Measurements from ENCODE around the gene AK5. TPM values are rescaled to one million over a fixed set of nuclear protein-coding genes. Genes with fewer than 3 reads are reported as not detected.
A peak's percentile ranks its signal among the peaks of the same experiment; 100 is the strongest.

Gene AK5
- total and polyA plus RNA-seq, 4 donors = 0.06 to 3.0 (median 0.15) TPM; not detected in 1

DNA sequence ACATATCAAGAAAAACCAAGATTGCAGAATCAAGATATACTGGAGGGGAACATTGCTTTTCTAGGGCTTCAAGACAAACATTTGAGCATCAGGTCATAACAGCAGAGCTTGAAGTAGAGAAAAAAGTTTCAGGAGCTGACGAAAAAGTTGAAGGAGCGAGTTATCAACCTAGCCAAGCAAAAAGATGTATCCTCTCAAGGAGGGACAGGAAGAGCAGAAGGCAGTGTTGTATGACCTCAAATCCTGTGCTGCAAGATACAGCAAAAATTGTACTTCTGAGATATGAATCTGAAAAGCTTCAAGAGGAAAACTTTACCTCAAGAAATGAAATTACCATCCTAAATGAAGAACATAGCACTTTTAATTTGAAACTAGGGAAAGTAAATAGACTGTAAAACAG lies 153.1 kb downstream of the AK5 start:
- Histone ChIP-seq H3K9ac (ENCODE audit: insufficient read depth in 1 of 2, low read length in 2 of 2) (no peak overlapping the region), H3K4me1 (ENCODE audit: control insufficient read depth in 5 of 5, insufficient read depth in 5 of 5, low read length in 5 of 5) (peaks cover 0 to 3% (median 0%) of the 10 kb centered on the region in 5 donors), H3K27ac (ENCODE audit: low read depth in 1 of 2, low read length in 1 of 2) (no peak overlapping the region), H3K9me3 (ENCODE audit: control insufficient read depth in 4 of 4, insufficient read depth in 3 of 4, low read length in 3 of 4) (peaks cover 0 to 4% (median 0%) of the 10 kb centered on the region in 4 donors), H3K4me3 (no peak overlapping the region), H3K36me3 (ENCODE audit: control insufficient read depth in 4 of 4, insufficient read depth in 4 of 4, low read length in 4 of 4) (no peaks in the 10 kb centered on the region), H3K27me3 (ENCODE audit: control insufficient read depth in 3 of 3, insufficient read depth in 3 of 3, low read length in 2 of 3) (no peaks in the 10 kb centered on the region)
- ATAC-seq (ENCODE audit: insufficient read depth, low FRiP score) = no peak
- 72 to 84% methylated on average over 2 of the region's 2 CpGs for WGBS, 2 donors
- TF ChIP-seq, protein P1, sequence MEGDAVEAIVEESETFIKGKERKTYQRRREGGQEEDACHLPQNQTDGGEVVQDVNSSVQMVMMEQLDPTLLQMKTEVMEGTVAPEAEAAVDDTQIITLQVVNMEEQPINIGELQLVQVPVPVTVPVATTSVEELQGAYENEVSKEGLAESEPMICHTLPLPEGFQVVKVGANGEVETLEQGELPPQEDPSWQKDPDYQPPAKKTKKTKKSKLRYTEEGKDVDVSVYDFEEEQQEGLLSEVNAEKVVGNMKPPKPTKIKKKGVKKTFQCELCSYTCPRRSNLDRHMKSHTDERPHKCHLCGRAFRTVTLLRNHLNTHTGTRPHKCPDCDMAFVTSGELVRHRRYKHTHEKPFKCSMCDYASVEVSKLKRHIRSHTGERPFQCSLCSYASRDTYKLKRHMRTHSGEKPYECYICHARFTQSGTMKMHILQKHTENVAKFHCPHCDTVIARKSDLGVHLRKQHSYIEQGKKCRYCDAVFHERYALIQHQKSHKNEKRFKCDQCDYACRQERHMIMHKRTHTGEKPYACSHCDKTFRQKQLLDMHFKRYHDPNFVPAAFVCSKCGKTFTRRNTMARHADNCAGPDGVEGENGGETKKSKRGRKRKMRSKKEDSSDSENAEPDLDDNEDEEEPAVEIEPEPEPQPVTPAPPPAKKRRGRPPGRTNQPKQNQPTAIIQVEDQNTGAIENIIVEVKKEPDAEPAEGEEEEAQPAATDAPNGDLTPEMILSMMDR (IDR thresholded peaks at IDR 0.05; ENCODE audit: control extremely low read depth, extremely low read depth) = no peak
- DNase-seq = no peak

DNA sequence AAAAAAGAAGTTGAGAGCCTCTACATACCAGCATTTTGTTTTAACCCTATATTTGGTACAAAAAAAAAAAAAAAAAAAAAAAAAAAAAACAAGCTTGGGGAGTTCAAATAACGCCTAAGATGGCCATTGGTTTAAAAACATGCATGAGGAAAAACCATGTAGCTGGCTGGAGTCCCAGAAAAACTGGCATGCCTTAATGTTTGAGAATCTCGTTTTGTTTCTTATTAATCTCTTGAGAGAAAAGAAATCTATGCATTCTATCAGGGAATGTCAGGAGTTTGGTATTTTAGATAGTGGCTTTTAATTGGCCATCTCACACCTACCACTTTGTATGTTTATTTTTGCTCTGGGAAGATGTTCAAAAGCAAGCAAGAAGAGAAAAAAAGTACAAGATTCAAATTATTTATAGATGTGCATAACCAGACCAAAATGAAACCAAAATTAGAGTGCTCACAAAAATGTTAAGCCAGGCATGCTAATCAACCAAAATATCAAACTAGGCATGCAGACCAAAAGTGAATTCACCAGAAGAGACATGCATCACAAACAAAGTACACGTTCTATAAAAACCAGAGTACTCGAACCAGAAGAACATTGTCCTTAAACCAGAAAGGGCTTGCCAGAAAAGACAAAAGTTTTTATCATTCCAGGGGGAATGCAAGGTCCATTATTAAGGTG lies 156.6 kb downstream of the AK5 start:
- no peak overlapping the region for H3K27ac ChIP-seq (ENCODE audit: low read depth in 1 of 2, low read length in 1 of 2)
- peak; percentile 71 to 91 (median 87) for DNase-seq
- peaks cover 0 to 3% (median 0%) of the 10 kb centered on the region in 5 donors for H3K4me1 ChIP-seq (ENCODE audit: control insufficient read depth in 5 of 5, insufficient read depth in 5 of 5, low read length in 5 of 5)
- WGBS, 2 donors = 43 to 76% methylated on average over 4 of the region's 4 CpGs
- H3K36me3 ChIP-seq (ENCODE audit: control insufficient read depth in 4 of 4, insufficient read depth in 4 of 4, low read length in 4 of 4) = no peaks in the 10 kb centered on the region
- H3K9ac ChIP-seq (ENCODE audit: insufficient read depth in 1 of 2, low read length in 2 of 2) = no peak overlapping the region
- peaks cover 0 to 6% (median 2%) of the 10 kb centered on the region in 4 donors for H3K9me3 ChIP-seq (ENCODE audit: control insufficient read depth in 4 of 4, insufficient read depth in 3 of 4, low read length in 3 of 4)
- H3K4me3 ChIP-seq = no peak overlapping the region
- no peak for ATAC-seq (ENCODE audit: insufficient read depth, low FRiP score)
- TF ChIP-seq, protein P1 (IDR thresholded peaks at IDR 0.05; ENCODE audit: control extremely low read depth, extremely low read depth) = no peak
- H3K27me3 ChIP-seq (ENCODE audit: control insufficient read depth in 3 of 3, insufficient read depth in 3 of 3, low read length in 2 of 3) = no peaks in the 10 kb centered on the region

DNA sequence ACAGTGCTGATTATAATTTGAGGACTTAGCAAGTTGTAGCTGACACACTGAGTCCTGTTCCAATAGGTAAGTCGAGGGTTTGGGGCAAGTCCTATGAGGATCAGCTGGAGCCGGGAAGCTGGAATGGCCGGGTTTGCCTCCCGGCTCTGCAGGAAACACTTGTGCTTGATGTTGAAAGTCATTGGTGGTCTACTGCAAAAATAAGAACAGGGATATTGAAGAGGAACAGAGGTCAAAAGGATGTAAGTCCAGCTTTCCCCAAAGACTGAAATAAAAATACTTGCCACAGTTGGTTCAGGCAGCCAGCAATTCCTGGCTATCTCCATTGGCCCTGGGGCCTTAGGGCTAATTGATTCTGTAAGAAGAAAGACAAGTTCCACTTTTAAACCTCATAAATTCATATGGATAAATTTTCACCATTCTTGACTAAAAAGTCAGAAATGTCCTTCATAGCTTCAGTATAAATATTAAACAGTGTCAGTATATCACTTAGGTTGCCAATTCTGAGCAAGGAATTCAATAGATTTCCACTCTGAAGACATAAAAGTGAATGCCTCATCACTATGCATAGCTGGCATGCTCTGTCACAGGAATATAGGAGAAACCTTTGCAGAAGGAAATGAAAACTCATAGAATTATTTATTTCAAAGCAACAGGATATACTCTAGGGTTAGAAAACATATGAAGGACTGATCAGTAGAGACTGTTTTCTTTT lies 165.2 kb downstream of the AK5 start:
- TF ChIP-seq, protein P1 (IDR thresholded peaks at IDR 0.05; ENCODE audit: control extremely low read depth, extremely low read depth) = no peak
- Histone ChIP-seq H3K36me3 (ENCODE audit: control insufficient read depth in 4 of 4, insufficient read depth in 4 of 4, low read length in 4 of 4) (no peaks in the 10 kb centered on the region), H3K9ac (ENCODE audit: insufficient read depth in 1 of 2, low read length in 2 of 2) (no peak overlapping the region), H3K27ac (ENCODE audit: low read depth in 1 of 2, low read length in 1 of 2) (no peak overlapping the region), H3K4me1 (ENCODE audit: control insufficient read depth in 5 of 5, insufficient read depth in 5 of 5, low read length in 5 of 5) (peaks cover 0 to 2% (median 0%) of the 10 kb centered on the region in 5 donors), H3K9me3 (ENCODE audit: control insufficient read depth in 4 of 4, insufficient read depth in 3 of 4, low read length in 3 of 4) (peaks cover 0 to 9% (median 0%) of the 10 kb centered on the region in 4 donors), H3K27me3 (ENCODE audit: control insufficient read depth in 3 of 3, insufficient read depth in 3 of 3, low read length in 2 of 3) (no peaks in the 10 kb centered on the region), H3K4me3 (no peak overlapping the region)
- no peak for ATAC-seq (ENCODE audit: insufficient read depth, low FRiP score)
- WGBS, 2 donors = 76 to 85% methylated on average over 4 of the region's 4 CpGs
- no peak for DNase-seq

Measured in lung (tissue), 12 donors.